SU-DHL-6 (cell line): ENCODE data around the gene FOCAD.

Experiments used
- H2AFZ ChIP-seq: fragments of 200-600 bp; sonication (generic); 2 replicates; pipeline ENCODE4 v1.6.1; 2014; ENCODE audit warnings: low read depth, mild to moderate bottlenecking, moderate library complexity, mixed read lengths, antibody characterized with exemption, low read length; ENCODE audit not compliant: severe bottlenecking
- H3F3A ChIP-seq: fragments of 200-600 bp; shearing (Covaris generic); 2 replicates; pipeline ENCODE4 v1.6.0; 2016; ENCODE audit warnings: antibody characterized with exemption, mild to moderate bottlenecking; ENCODE audit not compliant: insufficient read depth
- H3K27ac ChIP-seq: fragments of 200-600 bp; sonication (generic); 2 replicates; pipeline ENCODE4 v1.5.1; 2016; ENCODE audit warnings: low read depth, mild to moderate bottlenecking, low read length, moderate library complexity, mixed read lengths
- H3K27me3 ChIP-seq: fragments of 200-600 bp; sonication (generic), shearing (Covaris generic); 2 replicates; pipeline ENCODE4 v1.6.0; 2014; ENCODE audit warnings: mild to moderate bottlenecking, low read length
- H3K36me3 ChIP-seq: fragments of 200-600 bp; sonication (generic); 2 replicates; pipeline ENCODE4 v1.6.1; 2014; ENCODE audit warnings: mild to moderate bottlenecking, low read length, mixed read lengths
- H3K4me2 ChIP-seq: fragments of 300-600, 200-600 bp; shearing (Covaris generic), sonication (generic); 2 replicates; pipeline ENCODE4 v1.6.0; 2014; ENCODE audit warnings: low read length, low read depth, mild to moderate bottlenecking; ENCODE audit not compliant: poor library complexity, severe bottlenecking
- H3K4me3 ChIP-seq: fragments of 200-600 bp; sonication (generic); 2 replicates; pipeline ENCODE4 v1.5.1; 2014; ENCODE audit warnings: antibody characterized with exemption, low read length, mild to moderate bottlenecking, mixed read lengths; ENCODE audit not compliant: insufficient read depth, poor library complexity, severe bottlenecking
- H3K79me2 ChIP-seq: fragments of 200-600 bp; sonication (generic); 2 replicates; pipeline ENCODE4 v1.6.1; 2014; ENCODE audit warnings: mild to moderate bottlenecking, low read length, moderate library complexity; ENCODE audit not compliant: insufficient read depth
- H3K9ac ChIP-seq: fragments of 200-600 bp; sonication (generic); 2 replicates; pipeline ENCODE4 v1.7.0; 2014; ENCODE audit warnings: mild to moderate bottlenecking, low read length
- H3K9me2 ChIP-seq: fragments of 200-600 bp; sonication (generic); replicated peaks from 2 replicates; pipeline ENCODE4 v1.6.1; 2014; ENCODE audit warnings: low read length; ENCODE audit not compliant: insufficient read depth
- H3K9me3 ChIP-seq: fragments of 200-600 bp; sonication (generic); 2 replicates; pipeline ENCODE4 v1.6.1; 2014; ENCODE audit warnings: low read length, mixed read lengths; ENCODE audit not compliant: insufficient read depth
- H4K20me1 ChIP-seq: fragments of 200-600 bp; sonication (generic); 2 replicates; pipeline ENCODE4 v1.6.1; 2014; ENCODE audit warnings: low read depth, mild to moderate bottlenecking, antibody characterized with exemption, low read length, moderate library complexity, mixed read lengths
- EZH2phosphoT487 ChIP-seq: fragments of 200-600 bp; sonication (generic), shearing (Covaris generic); conservative IDR thresholded peaks from 2 replicates; pipeline ENCODE4 v1.6.1; 2018; ENCODE audit warnings: mild to moderate bottlenecking, antibody characterized with exemption, low read length, moderate library complexity, mixed read lengths
- TF ChIP-seq, protein P1 (sequence below): fragments of 200-600 bp; sonication (generic); IDR thresholded peaks from one replicate; pipeline ENCODE4 v1.5.1; 2017; ENCODE audit warnings: antibody characterized with exemption, mild to moderate bottlenecking, low read length, moderate library complexity; ENCODE audit not compliant: insufficient read depth, poor library complexity, severe bottlenecking

Gene FOCAD

DNA sequence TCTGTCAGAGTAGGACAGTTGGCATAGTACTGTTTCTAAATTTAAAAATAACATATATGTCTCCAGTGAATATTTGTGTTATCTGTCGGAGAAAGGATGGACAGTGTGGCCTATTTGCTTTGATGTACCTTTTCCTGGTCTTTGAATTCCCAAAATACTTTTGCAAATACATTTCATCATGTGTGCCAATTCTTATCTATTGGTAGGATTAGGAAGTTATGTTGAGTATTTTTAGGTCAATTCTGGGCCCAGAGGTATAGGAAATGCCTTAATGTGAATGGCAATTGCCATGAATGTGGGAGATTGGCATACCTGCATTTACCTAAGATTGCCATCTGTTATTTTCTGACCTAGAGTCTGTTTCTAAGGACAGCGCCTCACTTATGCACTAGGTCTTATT lies 5.8 kb downstream of the FOCAD start:
- no peaks in the 10 kb centered on the region for H3K9me3 ChIP-seq
- TF ChIP-seq, protein P1, sequence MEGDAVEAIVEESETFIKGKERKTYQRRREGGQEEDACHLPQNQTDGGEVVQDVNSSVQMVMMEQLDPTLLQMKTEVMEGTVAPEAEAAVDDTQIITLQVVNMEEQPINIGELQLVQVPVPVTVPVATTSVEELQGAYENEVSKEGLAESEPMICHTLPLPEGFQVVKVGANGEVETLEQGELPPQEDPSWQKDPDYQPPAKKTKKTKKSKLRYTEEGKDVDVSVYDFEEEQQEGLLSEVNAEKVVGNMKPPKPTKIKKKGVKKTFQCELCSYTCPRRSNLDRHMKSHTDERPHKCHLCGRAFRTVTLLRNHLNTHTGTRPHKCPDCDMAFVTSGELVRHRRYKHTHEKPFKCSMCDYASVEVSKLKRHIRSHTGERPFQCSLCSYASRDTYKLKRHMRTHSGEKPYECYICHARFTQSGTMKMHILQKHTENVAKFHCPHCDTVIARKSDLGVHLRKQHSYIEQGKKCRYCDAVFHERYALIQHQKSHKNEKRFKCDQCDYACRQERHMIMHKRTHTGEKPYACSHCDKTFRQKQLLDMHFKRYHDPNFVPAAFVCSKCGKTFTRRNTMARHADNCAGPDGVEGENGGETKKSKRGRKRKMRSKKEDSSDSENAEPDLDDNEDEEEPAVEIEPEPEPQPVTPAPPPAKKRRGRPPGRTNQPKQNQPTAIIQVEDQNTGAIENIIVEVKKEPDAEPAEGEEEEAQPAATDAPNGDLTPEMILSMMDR = no peak
- no peak for TF ChIP-seq EZH2phosphoT487
- no peaks in the 10 kb centered on the region for H3K36me3 ChIP-seq
- H2AFZ ChIP-seq = no peak overlapping the region
- H3K27me3 ChIP-seq = no peaks in the 10 kb centered on the region
- H4K20me1 ChIP-seq = peaks cover 20% of the 10 kb centered on the region; the same call in 1 of the 2 replicates
- no peak overlapping the region for H3K9ac ChIP-seq
- H3K4me3 ChIP-seq = no peak overlapping the region
- no peaks in the 10 kb centered on the region for H3K9me2 ChIP-seq
- H3K4me2 ChIP-seq = no peak overlapping the region
- no peaks in the 10 kb centered on the region for H3F3A ChIP-seq
- H3K79me2 ChIP-seq = no peaks in the 10 kb centered on the region
- H3K27ac ChIP-seq = no peak overlapping the region

DNA sequence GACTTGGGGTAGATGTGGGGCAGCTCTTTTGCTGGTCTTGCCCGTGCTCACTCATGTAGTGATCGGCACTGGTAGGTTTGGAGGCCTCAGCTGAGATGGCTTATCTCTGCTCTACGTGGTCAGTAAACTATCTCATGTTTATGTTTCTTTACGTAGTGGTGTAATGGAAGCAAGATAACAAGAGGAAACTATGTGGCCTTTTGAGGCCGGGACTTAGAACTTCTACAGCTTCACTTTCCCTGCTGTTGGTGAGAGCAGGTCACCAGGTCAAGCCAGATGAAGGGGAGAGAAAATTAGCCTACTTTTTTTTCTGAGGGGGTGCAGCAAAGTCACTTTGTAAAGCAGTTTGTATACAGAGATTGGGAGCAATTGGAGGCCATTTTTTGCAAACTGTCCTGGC lies 8.5 kb downstream of the FOCAD start:
- H3K9me2 ChIP-seq = no peaks in the 10 kb centered on the region
- peaks cover 15% of the 10 kb centered on the region; the same call in 1 of the 2 replicates for H4K20me1 ChIP-seq
- H3K79me2 ChIP-seq = no peaks in the 10 kb centered on the region
- no peak overlapping the region for H3K4me2 ChIP-seq
- no peaks in the 10 kb centered on the region for H3F3A ChIP-seq
- H3K9me3 ChIP-seq = no peaks in the 10 kb centered on the region
- no peak overlapping the region for H2AFZ ChIP-seq
- H3K4me3 ChIP-seq = no peak overlapping the region
- no peak overlapping the region for H3K9ac ChIP-seq
- no peak overlapping the region for H3K27ac ChIP-seq
- H3K27me3 ChIP-seq = no peaks in the 10 kb centered on the region
- TF ChIP-seq, protein P1 = no peak
- no peak for TF ChIP-seq EZH2phosphoT487
- H3K36me3 ChIP-seq = no peaks in the 10 kb centered on the region

DNA sequence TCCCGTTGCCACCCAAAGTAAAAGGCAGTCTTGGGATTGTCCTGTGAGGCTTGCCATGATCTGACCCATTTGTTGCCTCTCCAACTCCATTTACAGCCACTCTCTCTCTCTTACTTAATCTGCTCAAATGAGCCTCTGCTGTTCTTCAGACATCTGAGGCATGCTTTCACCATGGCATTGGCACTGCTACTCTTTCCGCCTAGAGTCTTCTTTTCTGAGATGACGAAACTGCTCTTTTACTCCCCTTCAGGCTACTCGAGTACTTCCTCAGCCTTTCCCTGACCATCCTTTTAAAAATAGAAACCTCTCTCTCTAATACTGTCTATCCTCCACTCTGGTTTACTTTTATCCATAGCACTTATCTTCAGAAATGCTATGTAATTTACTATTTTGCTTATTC lies 9.0 kb downstream of the FOCAD start:
- no peak overlapping the region for H3K4me3 ChIP-seq
- H3K4me2 ChIP-seq = no peak overlapping the region

More for the DNA sequence above, 9.0 kb downstream of the FOCAD start:
- H3K79me2 ChIP-seq = no peaks in the 10 kb centered on the region
- no peaks in the 10 kb centered on the region for H3K36me3 ChIP-seq
- TF ChIP-seq, protein P1 = no peak
- TF ChIP-seq EZH2phosphoT487 = no peak
- no peaks in the 10 kb centered on the region for H3K27me3 ChIP-seq
- no peak overlapping the region for H3K9ac ChIP-seq
- H4K20me1 ChIP-seq = peaks cover 13% of the 10 kb centered on the region; the same call in 1 of the 2 replicates
- no peak overlapping the region for H3K27ac ChIP-seq
- no peaks in the 10 kb centered on the region for H3K9me2 ChIP-seq
- H3F3A ChIP-seq = no peaks in the 10 kb centered on the region
- H2AFZ ChIP-seq = no peak overlapping the region
- H3K9me3 ChIP-seq = no peaks in the 10 kb centered on the region
